Mucosa of stomach (tissue), 1 donor: Measurements from ENCODE around the gene NOX4.

Source experiments
- H3K27me3 ChIP-seq: one replicate; pipeline ENCODE4 v1.7.0; 2013; ENCODE audit warnings: mild to moderate bottlenecking, low read length; ENCODE audit not compliant: control insufficient read depth, insufficient read depth
- H3K36me3 ChIP-seq: one replicate; pipeline ENCODE4 v1.7.0; 2013; ENCODE audit warnings: low read length; ENCODE audit not compliant: control insufficient read depth, insufficient read depth
- H3K4me1 ChIP-seq: one replicate; pipeline ENCODE4 v1.7.0; 2013; ENCODE audit warnings: mild to moderate bottlenecking, low read length; ENCODE audit not compliant: control insufficient read depth, insufficient read depth
- H3K4me3 ChIP-seq: one replicate; pipeline ENCODE4 v1.7.0; 2013; ENCODE audit warnings: low read length
- H3K9ac ChIP-seq: one replicate; pipeline ENCODE4 v1.7.0; 2013; ENCODE audit warnings: mild to moderate bottlenecking, low read length, moderate library complexity
- H3K9me3 ChIP-seq: one replicate; pipeline ENCODE4 v1.7.0; 2013; ENCODE audit warnings: mild to moderate bottlenecking, low read length, moderate library complexity; ENCODE audit not compliant: control insufficient read depth
- donor health status: Pancreatic carcinoma.

NOX4 gene

DNA sequence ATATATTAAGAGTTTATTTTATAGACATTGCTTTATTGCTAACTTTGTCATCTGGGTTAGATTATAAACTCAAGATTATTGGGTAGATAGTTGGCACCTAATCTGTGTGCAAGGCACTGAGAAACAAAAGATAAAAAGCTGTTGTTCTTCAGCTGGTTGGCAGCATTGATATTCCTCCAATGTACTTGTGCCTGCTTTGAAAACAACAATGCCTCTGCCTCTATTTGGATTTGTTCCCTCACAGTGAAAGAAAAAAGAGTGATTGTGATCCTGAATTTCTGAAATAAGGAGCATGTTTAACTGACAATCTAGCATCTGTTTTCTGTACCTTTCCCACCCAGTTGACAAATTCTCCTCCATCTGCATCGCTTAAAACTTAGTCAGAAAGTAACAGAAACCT lies 215.2 kb downstream of the NOX4 start:
- H3K36me3 ChIP-seq, result no peaks in the 10 kb centered on the region
- H3K4me1 ChIP-seq, result no peaks in the 10 kb centered on the region
- H3K27me3 ChIP-seq, result no peaks in the 10 kb centered on the region
- no peak overlapping the region for H3K4me3 ChIP-seq
- no peak overlapping the region for H3K9ac ChIP-seq
- no peaks in the 10 kb centered on the region for H3K9me3 ChIP-seq
